DMS 273 treated with DMSO at 0.1 percent for 48 hours (cell line): ENCODE measurements around the gene DNAJA4.

Experiments used
- DNase-seq: peaks from one replicate; lab custom pipeline; 2025; lab: John Stamatoyannopoulos, UW

Gene DNAJA4

GRCh38 chr15:78315686-78316282 is 51.4 kb downstream of the DNAJA4 start:
- DNase-seq: no peak

GRCh38 chr15:78316283-78317083 is 52.1 kb downstream of the DNAJA4 start:
- no peak for DNase-seq

GRCh38 chr15:78317145-78317836 is 52.9 kb downstream of the DNAJA4 start:
- no peak for DNase-seq

- DNase-seq: no peak
Measured at GRCh38 chr15:78319588-78319987, 55.2 kb downstream of the DNAJA4 start.

GRCh38 chr15:78320183-78320582 is 55.8 kb downstream of the DNAJA4 start:
- DNase-seq: no peak

GRCh38 chr15:78321041-78321570 is 56.7 kb downstream of the DNAJA4 start:
- no peak for DNase-seq

- no peak for DNase-seq
Measured at GRCh38 chr15:78321786-78322185, 57.4 kb downstream of the DNAJA4 start.

GRCh38 chr15:78322243-78322642 is 57.9 kb downstream of the DNAJA4 start:
- no peak for DNase-seq

- no peak for DNase-seq
Measured at GRCh38 chr15:78322724-78323521, 58.6 kb downstream of the DNAJA4 start.

GRCh38 chr15:78323693-78324092 is 59.3 kb downstream of the DNAJA4 start:
- DNase-seq: no peak

GRCh38 chr15:78324144-78324543 is 59.8 kb downstream of the DNAJA4 start:
- DNase-seq: no peak

GRCh38 chr15:78325092-78325843 is 60.9 kb downstream of the DNAJA4 start:
- no peak for DNase-seq

- no peak for DNase-seq
Measured at GRCh38 chr15:78327466-78327865, 63.1 kb downstream of the DNAJA4 start.

- no peak for DNase-seq
Measured at GRCh38 chr15:78329625-78330024, 65.3 kb downstream of the DNAJA4 start.
